Spleen (tissue), 11 donors: ENCODE results near the gene IVNS1ABP. TPM values are rescaled to one million over a fixed set of nuclear protein-coding genes. Genes with fewer than 3 reads are reported as not detected.

Experiments used
- DNase-seq: peaks from one replicate; pipeline ENCODE4 v3.0.0-alpha.2; 2020
- H3K27ac ChIP-seq, 8 donors: fragments of 200-600 bp; sonication (generic) in 7 of 8; 1 replicate in 4 of 8; 2 replicates in 4 of 8; pipeline versions ENCODE4 v1.5.0 to v1.8.0; 2016 to 2021; ENCODE audit warnings: inconsistent platforms in 4 of 8, mild to moderate bottlenecking in 4 of 8, moderate library complexity in 1 of 8
- H3K27me3 ChIP-seq, 7 donors: fragments of 200-600 bp; sonication (generic) in 6 of 7; replicated peaks in 1 of 7; 1 replicate in 4 of 7; 2 replicates in 3 of 7; pipeline versions ENCODE4 v1.5.0 to v1.8.0; 2016 to 2021; ENCODE audit warnings: inconsistent platforms in 3 of 7, mild to moderate bottlenecking in 1 of 7
- H3K36me3 ChIP-seq, 6 donors: fragments of 200-600 bp; sonication (generic) in 5 of 6; 1 replicate in 4 of 6; 2 replicates in 2 of 6; pipeline versions ENCODE4 v1.5.0 to v1.8.0; 2016 to 2021; ENCODE audit warnings: inconsistent platforms in 2 of 6
- H3K4me1 ChIP-seq, 6 donors: fragments of 200-600 bp; sonication (generic) in 5 of 6; 1 replicate in 3 of 6; 2 replicates in 3 of 6; pipeline versions ENCODE4 v1.5.0 to v1.8.0; 2016 to 2021; ENCODE audit warnings: inconsistent platforms in 3 of 6
- H3K4me3 ChIP-seq, 8 donors: fragments of 200-600 bp; sonication (generic) in 7 of 8; 1 replicate in 4 of 8; 2 replicates in 4 of 8; pipeline versions ENCODE4 v1.5.0 to v1.8.0; 2016 to 2021; ENCODE audit warnings: inconsistent platforms in 4 of 8, mild to moderate bottlenecking in 4 of 8, moderate library complexity in 2 of 8
- H3K9me3 ChIP-seq, 8 donors: fragments of 200-600 bp; sonication (generic) in 7 of 8; 1 replicate in 4 of 8; 2 replicates in 4 of 8; pipeline versions ENCODE4 v1.5.0 to v1.8.0; 2016 to 2021; ENCODE audit warnings: inconsistent platforms in 4 of 8
- CTCF ChIP-seq, 11 experiments: fragments of 200-600 bp in 7 of 11; fragments of 450-650 bp in 4 of 11; sonication (generic) in 4 of 11; IDR thresholded peaks in 8 of 11; conservative IDR thresholded peaks in 3 of 11; 1 replicate in 7 of 11; 2 replicates in 4 of 11; pipeline versions ENCODE4 v1.4.0 to v1.8.0; 2016 to 2021; ENCODE audit warnings: antibody characterized with exemption in 11 of 11, inconsistent platforms in 4 of 11, mild to moderate bottlenecking in 1 of 11
- POLR2A ChIP-seq, 3 donors: fragments of 450-650 bp; IDR thresholded peaks; one replicate each; pipeline ENCODE4 v1.5.1; 2017; ENCODE audit warnings: antibody characterized with exemption in 3 of 3, mild to moderate bottlenecking in 1 of 3
- POLR2AphosphoS5 ChIP-seq, 3 donors: sonication (generic); formaldehyde crosslinking; IDR thresholded peaks; one replicate each; pipeline ENCODE4 v1.5.1; 2017; ENCODE audit warnings: antibody characterized with exemption in 3 of 3
- WGBS, 5 donors: extraction: QIAGEN DNeasy Blood & Tissue Kit in 3 of 5; methylation state at CpG; one replicate each; pipeline versions ENCODE4 v1.1.5 to v1.1.7; 2013 to 2018; 5-methylcytosine and 5-hydroxymethylcytosine counted together
- intact Hi-C: fragments of 100-400 bp; cut with DNase I; formaldehyde crosslinking; loops from one replicate; pipeline ENCODE4 v1.15.0; 2023; ENCODE audit warnings: low total_unique reads
- polyA plus RNA-seq, 3 donors: library from polyadenylated mRNA; stranded (reverse); fragments of 200-250 nt; gene quantifications; one replicate each; pipeline ENCODE4 v1.2.1, GENCODE V29; 2013
- total RNA-seq, 7 donors: library from RNA; depleted of rRNA in 3 of 7; stranded (reverse); fragments of >200 nt in 3 of 7; fragmentation: NEBNext Ultra II Directional in 4 of 7; extraction: Animal tissue kit (Norgen Biotek cat#: 25700) in 4 of 7; gene quantifications; one replicate each; pipeline versions ENCODE4 v1.1.0 to v1.2.1, GENCODE V29; 2016 to 2021
- donor health status: healthy with polysubstance abuse.
- donor health status: DM: no; HTN: no; CAD: no; lungs with moderate emphysema.
- donor health status: DM: no; HTN: no; CAD: no.
- donor health status: Bipolar disorder and iron deficiency.
- donor health status: healthy.
- donor health status: DM: no; HTN: no; CAD: no.
- donor health status: DM: yes; HTN: yes; CAD: no.

IVNS1ABP gene
- total and polyA plus RNA-seq, 10 donors: 29.5 to 148 (median 107) TPM

DNA sequence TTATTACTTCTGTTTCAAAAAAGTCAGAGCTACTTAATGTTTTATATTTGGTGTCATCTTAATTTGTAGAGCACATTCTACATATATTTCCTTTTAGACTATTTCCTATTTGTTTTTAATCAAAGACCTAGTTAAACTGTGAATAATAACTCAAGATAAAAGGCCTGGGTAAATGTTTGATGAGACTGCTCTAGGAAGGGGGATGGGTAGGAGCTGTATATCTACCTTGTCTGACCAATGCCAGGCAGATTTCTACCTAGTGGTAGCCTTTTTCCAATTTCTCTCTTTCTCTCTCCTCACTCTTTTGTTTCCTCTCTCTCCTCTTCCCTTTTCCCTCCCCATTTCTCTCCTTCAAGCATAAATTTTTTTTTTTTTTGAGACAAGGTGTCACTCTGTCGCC is 31.9 kb upstream of the IVNS1ABP start:
- Histone ChIP-seq H3K36me3 (no peaks in the 10 kb centered on the region), H3K27ac (no peak overlapping the region), H3K4me3 (no peak overlapping the region), H3K9me3 (no peaks in the 10 kb centered on the region), H3K27me3 (no peaks in the 10 kb centered on the region), H3K4me1 (peaks cover 0 to 24% (median 13%) of the 10 kb centered on the region in 6 donors)
- 88 to 100% (median 95%) methylated on average over 1 of the region's 1 CpG for WGBS, 5 donors
- intact Hi-C loops: no loop called here
- DNase-seq: no peak
- TF ChIP-seq POLR2AphosphoS5 (IDR thresholded peaks at IDR 0.05): no peak
- no peak for TF ChIP-seq CTCF (IDR thresholded peaks at IDR 0.05 in 8 of 11, conservative IDR thresholded peaks at IDR 0.05 in 3 of 11)
- no peak for TF ChIP-seq POLR2A (IDR thresholded peaks at IDR 0.05)

GRCh38 chr1:185348296-185348695 is 31.3 kb upstream of the IVNS1ABP start:
- no peak for DNase-seq
- Histone ChIP-seq H3K4me3 (no peak overlapping the region), H3K4me1 (peaks cover 0 to 24% (median 13%) of the 10 kb centered on the region in 6 donors), H3K36me3 (no peaks in the 10 kb centered on the region), H3K27me3 (no peaks in the 10 kb centered on the region), H3K27ac (no peak overlapping the region), H3K9me3 (no peaks in the 10 kb centered on the region)
- intact Hi-C loops: no loop called here
- TF ChIP-seq CTCF (IDR thresholded peaks at IDR 0.05 in 8 of 11, conservative IDR thresholded peaks at IDR 0.05 in 3 of 11) (no peak), POLR2A (IDR thresholded peaks at IDR 0.05) (no peak), POLR2AphosphoS5 (IDR thresholded peaks at IDR 0.05) (no peak)
- 78 to 90% (median 84%) methylated on average over 1 of the region's 1 CpG for WGBS, 5 donors

DNA sequence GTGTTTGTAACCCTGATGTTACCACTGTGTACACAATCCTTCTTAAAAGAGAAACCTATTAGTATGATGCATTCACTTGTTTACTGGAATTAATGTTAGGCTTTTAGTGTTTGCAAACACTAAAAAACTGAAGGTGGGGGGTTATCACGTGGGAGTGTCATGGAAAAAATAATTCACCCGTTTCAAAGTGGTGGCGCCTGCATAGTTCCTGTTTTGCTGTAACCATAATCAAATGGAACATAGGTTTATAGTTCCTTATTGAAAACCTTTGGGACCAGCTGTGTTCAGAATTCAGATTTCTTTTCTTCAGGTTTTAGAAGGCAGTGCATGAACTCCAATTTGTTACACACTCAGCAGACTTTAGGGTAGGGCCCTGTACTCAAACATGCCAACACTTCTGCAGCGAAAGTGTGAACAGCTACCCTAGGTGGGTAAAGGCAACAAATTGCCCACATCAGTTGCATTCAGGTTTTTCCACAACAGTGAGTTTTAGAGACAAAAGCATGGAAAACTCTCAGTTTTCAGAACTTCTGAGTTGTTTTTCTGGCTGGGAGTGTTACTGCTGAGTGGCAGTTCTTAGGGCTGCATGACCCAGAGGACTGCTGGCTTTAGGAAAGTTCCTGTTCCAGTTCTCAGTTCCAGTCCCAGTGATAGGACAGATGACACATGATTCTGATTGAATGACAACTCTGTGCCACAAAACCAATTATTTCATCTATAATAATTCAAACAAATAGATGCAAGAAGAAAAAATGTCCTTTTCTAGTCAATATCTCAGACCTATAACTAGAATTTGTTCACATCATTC is 29.1 kb upstream of the IVNS1ABP start:
- intact Hi-C loops: no loop called here
- peaks cover 0 to 24% (median 13%) of the 10 kb centered on the region in 6 donors for H3K4me1 ChIP-seq
- H3K36me3 ChIP-seq: no peaks in the 10 kb centered on the region
- no peaks in the 10 kb centered on the region for H3K9me3 ChIP-seq
- H3K27ac ChIP-seq: peak overlapping the region in 5 of 8 donors; percentile 2 to 69 (median 49)
- TF ChIP-seq CTCF (IDR thresholded peaks at IDR 0.05 in 8 of 11, conservative IDR thresholded peaks at IDR 0.05 in 3 of 11) (no peak), POLR2A (IDR thresholded peaks at IDR 0.05) (no peak), POLR2AphosphoS5 (IDR thresholded peaks at IDR 0.05) (no peak)
- no peak for DNase-seq
- H3K27me3 ChIP-seq: no peaks in the 10 kb centered on the region
- WGBS, 5 donors: 29 to 45% (median 36%) methylated on average over 4 of the region's 4 CpGs
- H3K4me3 ChIP-seq: no peak overlapping the region

- H3K27ac ChIP-seq: no peak overlapping the region
- no peak overlapping the region for H3K4me3 ChIP-seq
- intact Hi-C loops: no loop called here
- H3K27me3 ChIP-seq: no peaks in the 10 kb centered on the region
- no peaks in the 10 kb centered on the region for H3K36me3 ChIP-seq
- peaks cover 12 to 52% (median 34%) of the 10 kb centered on the region in 6 donors for H3K4me1 ChIP-seq
- DNase-seq: no peak
- no peak for TF ChIP-seq POLR2AphosphoS5 (IDR thresholded peaks at IDR 0.05)
- no peak for TF ChIP-seq POLR2A (IDR thresholded peaks at IDR 0.05)
- no peak for TF ChIP-seq CTCF (IDR thresholded peaks at IDR 0.05 in 8 of 11, conservative IDR thresholded peaks at IDR 0.05 in 3 of 11)
- 82 to 93% (median 88%) methylated on average over 5 of the region's 5 CpGs for WGBS, 5 donors
- no peaks in the 10 kb centered on the region for H3K9me3 ChIP-seq
Observed at GRCh38 chr1:185343306-185343705, 26.3 kb upstream of the IVNS1ABP start.
